ENCODE measurements around the gene RSBN1L. TPM values are rescaled to one million over a fixed set of nuclear protein-coding genes. Genes with fewer than 3 reads are reported as not detected.

Gene RSBN1L
- polyA plus RNA-seq, 1 donor (not counting 4 experiments of a cell fraction or from before 2014, with no cell fraction given), result 9.6 TPM

DNA sequence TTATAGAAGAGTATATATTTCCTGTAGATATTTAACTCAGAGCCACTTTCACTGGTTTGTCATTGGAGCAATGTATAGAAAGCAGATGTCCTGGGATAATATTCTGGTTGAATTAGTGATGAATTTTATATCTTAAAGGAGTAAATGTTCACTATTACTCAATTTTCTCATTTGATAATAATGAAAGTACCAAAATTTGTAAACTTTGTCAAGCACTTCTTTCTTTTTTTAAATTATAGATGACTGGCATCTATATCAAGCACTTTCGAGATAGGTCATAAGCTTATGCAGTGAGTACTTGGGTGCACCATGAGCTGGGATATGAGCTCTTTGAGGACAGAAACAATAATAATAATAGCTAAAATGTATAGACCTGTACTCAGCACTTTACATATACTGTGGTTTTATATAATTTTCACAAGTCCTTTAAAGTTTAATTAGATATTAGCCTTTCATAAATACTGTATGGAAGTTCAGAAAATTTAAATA is 11.3 kb downstream of the RSBN1L start:
- no peaks in the 10 kb centered on the region for H3K4me1 ChIP-seq (ENCODE audit: control insufficient read depth, extremely low read depth, insufficient read depth, low read length)
- peaks cover 67% of the 10 kb centered on the region for H3K79me2 ChIP-seq (ENCODE audit: control insufficient read depth, insufficient read depth, low read length)
- TF ChIP-seq EZH2 (IDR thresholded peaks at IDR 0.05; ENCODE audit: low read length), result no peak
- TF ChIP-seq, protein P1, sequence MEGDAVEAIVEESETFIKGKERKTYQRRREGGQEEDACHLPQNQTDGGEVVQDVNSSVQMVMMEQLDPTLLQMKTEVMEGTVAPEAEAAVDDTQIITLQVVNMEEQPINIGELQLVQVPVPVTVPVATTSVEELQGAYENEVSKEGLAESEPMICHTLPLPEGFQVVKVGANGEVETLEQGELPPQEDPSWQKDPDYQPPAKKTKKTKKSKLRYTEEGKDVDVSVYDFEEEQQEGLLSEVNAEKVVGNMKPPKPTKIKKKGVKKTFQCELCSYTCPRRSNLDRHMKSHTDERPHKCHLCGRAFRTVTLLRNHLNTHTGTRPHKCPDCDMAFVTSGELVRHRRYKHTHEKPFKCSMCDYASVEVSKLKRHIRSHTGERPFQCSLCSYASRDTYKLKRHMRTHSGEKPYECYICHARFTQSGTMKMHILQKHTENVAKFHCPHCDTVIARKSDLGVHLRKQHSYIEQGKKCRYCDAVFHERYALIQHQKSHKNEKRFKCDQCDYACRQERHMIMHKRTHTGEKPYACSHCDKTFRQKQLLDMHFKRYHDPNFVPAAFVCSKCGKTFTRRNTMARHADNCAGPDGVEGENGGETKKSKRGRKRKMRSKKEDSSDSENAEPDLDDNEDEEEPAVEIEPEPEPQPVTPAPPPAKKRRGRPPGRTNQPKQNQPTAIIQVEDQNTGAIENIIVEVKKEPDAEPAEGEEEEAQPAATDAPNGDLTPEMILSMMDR (optimal IDR thresholded peaks at IDR 0.05 in 1 of 3, IDR thresholded peaks at IDR 0.05 in 1 of 3, conservative IDR thresholded peaks at IDR 0.05 in 1 of 3; ENCODE audit: extremely low read depth in 1 of 3, insufficient read depth in 2 of 3, low read length in 3 of 3), result no peak
- H3K9me3 ChIP-seq (ENCODE audit: control insufficient read depth, low read depth, low read length), result no peaks in the 10 kb centered on the region
- H3K9ac ChIP-seq (ENCODE audit: control insufficient read depth, extremely low read depth, insufficient read depth, low read length), result no peak overlapping the region
- H3K36me3 ChIP-seq (ENCODE audit: control insufficient read depth in 2 of 2, extremely low read depth in 1 of 2, insufficient read depth in 2 of 2, low read length in 2 of 2), result no peaks in the 10 kb centered on the region
- DNase-seq (ENCODE audit: low read depth, low spot score) (no peak), FAIRE-seq (no peak)
- H4K20me1 ChIP-seq (ENCODE audit: control insufficient read depth, extremely low read depth, insufficient read depth, low read length), result no peaks in the 10 kb centered on the region
- dilution Hi-C loops (cut with MboI; ENCODE audit: extremely low pct_ligation_motif_present, low sequenced_read_pairs), result no loop called here
- H3K9me1 ChIP-seq (ENCODE audit: control insufficient read depth, extremely low read depth, insufficient read depth, low read length), result no peaks in the 10 kb centered on the region
- H3K27me3 ChIP-seq (ENCODE audit: control insufficient read depth, extremely low read depth, insufficient read depth, low read length), result no peaks in the 10 kb centered on the region
- H3K4me2 ChIP-seq (ENCODE audit: control insufficient read depth, extremely low read depth, insufficient read depth, low read depth, low read length), result no peak overlapping the region
- no peak overlapping the region for H2AFZ ChIP-seq (ENCODE audit: control insufficient read depth, low read length)
- H3K4me3 ChIP-seq (ENCODE audit: control insufficient read depth in 2 of 3, extremely low read depth in 1 of 3, insufficient read depth in 2 of 3, low read depth in 1 of 3, low read length in 3 of 3), result no peak overlapping the region
- no peak overlapping the region for H3K27ac ChIP-seq (ENCODE audit: control insufficient read depth, insufficient read depth, low read length)

DNA sequence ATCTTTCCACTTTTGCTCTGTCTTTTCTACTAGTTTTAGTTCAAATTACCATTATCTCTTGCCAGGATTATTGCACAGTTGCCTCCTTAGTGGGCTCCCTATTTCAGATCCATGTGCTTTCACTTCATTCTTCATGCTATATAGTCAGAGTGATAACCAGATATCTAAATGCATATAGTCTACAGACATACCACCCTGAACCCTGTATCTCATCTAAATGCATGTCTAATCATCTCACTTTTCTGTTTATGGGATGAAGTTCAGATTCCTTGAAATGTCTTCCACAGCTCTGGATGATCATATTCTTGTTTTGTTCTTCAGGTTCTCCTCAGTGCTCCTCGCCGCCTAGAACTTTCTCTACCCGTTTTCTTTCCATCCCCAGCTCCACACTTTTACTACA is 13.8 kb downstream of the RSBN1L start:
- no peak overlapping the region for H2AFZ ChIP-seq (ENCODE audit: control insufficient read depth, low read length)
- dilution Hi-C loops (cut with MboI; ENCODE audit: extremely low pct_ligation_motif_present, low sequenced_read_pairs), result no loop called here
- peaks cover 53% of the 10 kb centered on the region for H3K79me2 ChIP-seq (ENCODE audit: control insufficient read depth, insufficient read depth, low read length)
- H3K4me2 ChIP-seq (ENCODE audit: control insufficient read depth, extremely low read depth, insufficient read depth, low read depth, low read length), result no peak overlapping the region
- no peak overlapping the region for H3K27ac ChIP-seq (ENCODE audit: control insufficient read depth, insufficient read depth, low read length)
- H3K4me3 ChIP-seq (ENCODE audit: control insufficient read depth in 2 of 3, extremely low read depth in 1 of 3, insufficient read depth in 2 of 3, low read depth in 1 of 3, low read length in 3 of 3), result no peak overlapping the region
- H3K9me3 ChIP-seq (ENCODE audit: control insufficient read depth, low read depth, low read length), result no peaks in the 10 kb centered on the region
- no peaks in the 10 kb centered on the region for H3K36me3 ChIP-seq (ENCODE audit: control insufficient read depth in 2 of 2, extremely low read depth in 1 of 2, insufficient read depth in 2 of 2, low read length in 2 of 2)
- H3K9me1 ChIP-seq (ENCODE audit: control insufficient read depth, extremely low read depth, insufficient read depth, low read length), result no peaks in the 10 kb centered on the region
- DNase-seq (ENCODE audit: low read depth, low spot score), result no peak
- no peaks in the 10 kb centered on the region for H3K4me1 ChIP-seq (ENCODE audit: control insufficient read depth, extremely low read depth, insufficient read depth, low read length)
- no peak for TF ChIP-seq EZH2 (IDR thresholded peaks at IDR 0.05; ENCODE audit: low read length)
- TF ChIP-seq, protein P1 (optimal IDR thresholded peaks at IDR 0.05 in 1 of 3, IDR thresholded peaks at IDR 0.05 in 1 of 3, conservative IDR thresholded peaks at IDR 0.05 in 1 of 3; ENCODE audit: extremely low read depth in 1 of 3, insufficient read depth in 2 of 3, low read length in 3 of 3), result no peak
- no peaks in the 10 kb centered on the region for H3K27me3 ChIP-seq (ENCODE audit: control insufficient read depth, extremely low read depth, insufficient read depth, low read length)
- FAIRE-seq, result no peak
- H3K9ac ChIP-seq (ENCODE audit: control insufficient read depth, extremely low read depth, insufficient read depth, low read length), result no peak overlapping the region
- H4K20me1 ChIP-seq (ENCODE audit: control insufficient read depth, extremely low read depth, insufficient read depth, low read length), result no peaks in the 10 kb centered on the region

Data from keratinocyte (primary cell).